Measurements from ENCODE around the gene CCNB1IP1.
"Not testable (repeated sequence)": the region's sequence is repeated elsewhere in the genome, so short reads cannot be mapped to it uniquely, and the experiment has no call there.

The CCNB1IP1 gene, protein sequence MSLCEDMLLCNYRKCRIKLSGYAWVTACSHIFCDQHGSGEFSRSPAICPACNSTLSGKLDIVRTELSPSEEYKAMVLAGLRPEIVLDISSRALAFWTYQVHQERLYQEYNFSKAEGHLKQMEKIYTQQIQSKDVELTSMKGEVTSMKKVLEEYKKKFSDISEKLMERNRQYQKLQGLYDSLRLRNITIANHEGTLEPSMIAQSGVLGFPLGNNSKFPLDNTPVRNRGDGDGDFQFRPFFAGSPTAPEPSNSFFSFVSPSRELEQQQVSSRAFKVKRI

GRCh38 chr14:20332788-20333493 lies at the start of gene CCNB1IP1:
CCNB1IP1 (minus strand) TSS chr14:20333279; CDS start chr14:20316523, 16,756 bp downstream.
- DNase-seq (ENCODE audit: low read depth, low spot score): peak; percentile 83

- DNase-seq (ENCODE audit: low read depth, low spot score): no peak
Observed at GRCh38 chr14:20382526-20382925, 49.4 kb upstream of the CCNB1IP1 start.

GRCh38 chr14:20381341-20381740 lies 48.3 kb upstream of the CCNB1IP1 start:
- no peak for DNase-seq (ENCODE audit: low read depth, low spot score)

GRCh38 chr14:20380681-20381080 lies 47.6 kb upstream of the CCNB1IP1 start:
- DNase-seq (ENCODE audit: low read depth, low spot score): no peak

DNA sequence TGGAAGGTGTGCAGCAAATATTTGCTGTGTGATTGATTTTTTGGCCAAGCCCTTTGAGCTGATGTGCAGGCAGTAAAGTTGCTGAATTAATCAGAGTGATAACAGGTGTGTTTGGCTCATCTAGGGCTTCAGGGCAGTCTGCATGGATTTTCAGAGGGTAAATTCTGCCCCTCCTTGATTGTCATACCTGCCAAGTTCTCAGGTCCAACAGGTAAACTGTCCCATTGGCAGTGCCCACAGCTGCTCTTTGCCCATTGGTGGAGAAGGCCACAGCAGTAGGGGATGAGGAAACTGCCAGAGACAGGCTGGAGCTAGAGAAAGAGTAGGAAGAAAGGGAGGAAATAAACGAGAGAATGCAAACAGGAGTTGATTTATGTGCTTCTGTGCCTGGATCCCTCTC lies 46.7 kb upstream of the CCNB1IP1 start:
- no peak for DNase-seq (ENCODE audit: low read depth, low spot score)

DNA sequence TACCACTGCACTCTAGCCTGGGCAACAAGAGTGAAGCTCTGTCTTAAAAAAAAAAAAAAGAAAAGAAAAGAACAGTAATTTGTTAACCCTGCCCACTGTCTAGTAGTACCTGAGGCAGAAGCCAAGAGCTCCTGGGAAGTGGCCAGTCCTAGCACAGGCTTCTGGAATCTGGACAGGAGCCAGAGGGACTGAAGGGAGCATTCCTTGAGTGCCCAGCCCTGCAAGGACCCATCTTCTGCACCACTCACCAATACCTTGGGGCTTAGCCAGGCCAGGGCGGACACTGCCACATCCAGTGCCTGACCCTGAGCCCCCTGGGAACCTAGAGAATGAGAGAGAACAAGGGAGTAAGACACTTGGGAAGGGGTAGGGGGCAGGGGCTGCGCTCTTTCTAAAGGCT lies 44.1 kb upstream of the CCNB1IP1 start:
- DNase-seq (ENCODE audit: low read depth, low spot score): no peak

- no peak for DNase-seq (ENCODE audit: low read depth, low spot score)
Observed at GRCh38 chr14:20376071-20376588, 43.1 kb upstream of the CCNB1IP1 start.

DNA sequence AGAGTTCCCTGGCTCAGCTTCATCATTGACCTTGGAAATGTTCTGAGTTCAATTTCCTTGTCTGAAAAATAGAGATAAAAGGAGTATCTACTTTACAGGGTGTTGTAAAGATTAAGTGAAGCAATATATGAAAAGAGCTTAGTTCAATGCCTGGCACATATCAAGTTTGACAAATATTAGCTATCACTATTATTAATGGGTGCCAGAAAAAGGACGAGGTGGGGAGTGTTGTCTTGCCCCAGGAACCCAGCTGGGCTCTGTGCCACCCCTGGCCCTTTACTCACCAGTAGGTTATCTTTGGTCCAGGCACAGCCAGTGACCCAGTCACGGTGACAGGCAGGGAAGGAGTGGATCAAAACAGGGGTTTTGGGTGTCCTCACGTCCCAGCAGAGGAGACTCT lies 42.4 kb upstream of the CCNB1IP1 start:
- no peak for DNase-seq (ENCODE audit: low read depth, low spot score)

GRCh38 chr14:20372796-20373195 lies 39.7 kb upstream of the CCNB1IP1 start:
- DNase-seq (ENCODE audit: low read depth, low spot score): no peak

- no peak for DNase-seq (ENCODE audit: low read depth, low spot score)
Observed at GRCh38 chr14:20365928-20366327, 32.8 kb upstream of the CCNB1IP1 start.

GRCh38 chr14:20358474-20358873 lies 25.4 kb upstream of the CCNB1IP1 start:
- DNase-seq (ENCODE audit: low read depth, low spot score): not testable (repeated sequence)

- DNase-seq (ENCODE audit: low read depth, low spot score): no peak
Observed at GRCh38 chr14:20356422-20356821, 23.3 kb upstream of the CCNB1IP1 start.

DNA sequence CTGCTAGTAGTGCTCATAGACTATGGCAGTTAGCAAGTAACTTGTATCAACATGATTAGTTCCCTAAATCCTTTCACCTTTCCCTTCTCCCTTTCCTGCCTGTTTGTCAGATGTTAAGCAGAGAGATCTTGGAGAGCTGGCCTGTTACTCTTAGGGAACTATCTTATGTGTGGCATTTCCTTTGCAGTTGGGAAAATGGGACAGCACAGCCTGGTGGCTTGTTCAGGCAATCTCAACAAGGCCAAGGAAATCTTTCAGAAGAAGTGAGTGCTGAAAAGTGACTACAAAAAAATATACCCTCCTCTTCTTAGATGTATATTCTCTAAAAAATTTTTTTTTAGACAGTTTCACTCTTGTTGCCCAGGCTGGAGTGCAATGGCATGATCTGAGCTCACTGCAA lies 17.8 kb upstream of the CCNB1IP1 start:
- no peak for DNase-seq (ENCODE audit: low read depth, low spot score)

DNA sequence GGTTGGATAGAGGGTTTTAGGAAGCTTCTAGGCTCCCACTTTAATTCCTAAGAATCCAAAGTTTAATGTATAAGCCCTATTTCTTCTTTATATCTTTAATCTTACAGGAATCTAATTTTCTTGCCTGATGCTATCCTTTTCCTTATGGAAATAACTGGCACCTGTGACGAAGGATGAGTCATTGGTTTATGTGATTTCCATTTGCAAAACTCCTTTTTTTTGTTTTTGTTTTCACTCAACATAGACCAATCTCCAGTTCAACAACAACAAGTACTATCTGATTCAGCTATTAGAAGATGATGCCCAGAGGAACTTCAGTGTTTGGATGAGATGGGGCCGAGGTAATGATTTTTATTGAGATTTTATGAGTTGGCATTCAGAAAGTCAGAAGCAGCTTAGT lies 17.2 kb upstream of the CCNB1IP1 start:
- DNase-seq (ENCODE audit: low read depth, low spot score): no peak

GRCh38 chr14:20347747-20348146 lies 14.7 kb upstream of the CCNB1IP1 start:
- no peak for DNase-seq (ENCODE audit: low read depth, low spot score)

DNA sequence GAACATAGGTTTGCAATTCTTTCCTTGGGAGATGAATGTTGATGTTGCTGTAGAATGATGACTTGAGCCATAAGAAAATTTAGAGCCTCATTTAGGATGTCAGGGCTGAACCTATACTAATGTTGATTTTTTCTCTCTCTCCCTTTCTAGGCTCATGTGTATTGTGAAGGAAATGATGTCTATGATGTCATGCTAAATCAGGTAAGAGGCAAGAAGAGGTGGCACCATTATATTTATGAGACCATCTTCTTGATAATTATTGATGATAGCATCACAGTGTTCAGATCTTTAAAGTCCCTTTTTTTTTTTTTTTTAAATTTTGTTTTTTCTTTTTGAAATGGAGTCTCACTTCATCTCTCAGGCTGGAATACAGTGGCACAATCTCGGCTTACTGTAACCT lies 13.6 kb upstream of the CCNB1IP1 start:
- DNase-seq (ENCODE audit: low read depth, low spot score): no peak

DNA sequence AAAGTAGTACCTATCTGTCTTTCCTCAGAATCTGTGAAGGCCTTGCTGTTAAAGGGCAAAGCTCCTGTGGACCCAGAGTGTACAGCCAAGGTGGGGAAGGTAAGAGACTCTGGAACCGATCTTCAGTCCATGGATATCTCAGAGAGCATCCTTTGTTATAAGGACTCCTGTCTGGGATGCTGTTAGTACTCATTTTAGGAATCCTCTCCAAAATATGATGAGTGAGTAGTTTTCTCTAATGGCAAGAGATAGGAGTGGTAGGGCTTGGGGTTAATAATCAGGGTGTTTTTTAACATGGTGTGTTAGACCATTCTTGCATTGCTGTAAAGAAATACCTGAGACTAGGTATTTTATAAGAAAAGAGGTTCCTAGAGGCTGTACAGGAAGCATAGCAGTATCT lies 12.3 kb upstream of the CCNB1IP1 start:
- no peak for DNase-seq (ENCODE audit: low read depth, low spot score)

GRCh38 chr14:20343862-20344220 lies 10.8 kb upstream of the CCNB1IP1 start:
- no peak for DNase-seq (ENCODE audit: low read depth, low spot score)

DNA sequence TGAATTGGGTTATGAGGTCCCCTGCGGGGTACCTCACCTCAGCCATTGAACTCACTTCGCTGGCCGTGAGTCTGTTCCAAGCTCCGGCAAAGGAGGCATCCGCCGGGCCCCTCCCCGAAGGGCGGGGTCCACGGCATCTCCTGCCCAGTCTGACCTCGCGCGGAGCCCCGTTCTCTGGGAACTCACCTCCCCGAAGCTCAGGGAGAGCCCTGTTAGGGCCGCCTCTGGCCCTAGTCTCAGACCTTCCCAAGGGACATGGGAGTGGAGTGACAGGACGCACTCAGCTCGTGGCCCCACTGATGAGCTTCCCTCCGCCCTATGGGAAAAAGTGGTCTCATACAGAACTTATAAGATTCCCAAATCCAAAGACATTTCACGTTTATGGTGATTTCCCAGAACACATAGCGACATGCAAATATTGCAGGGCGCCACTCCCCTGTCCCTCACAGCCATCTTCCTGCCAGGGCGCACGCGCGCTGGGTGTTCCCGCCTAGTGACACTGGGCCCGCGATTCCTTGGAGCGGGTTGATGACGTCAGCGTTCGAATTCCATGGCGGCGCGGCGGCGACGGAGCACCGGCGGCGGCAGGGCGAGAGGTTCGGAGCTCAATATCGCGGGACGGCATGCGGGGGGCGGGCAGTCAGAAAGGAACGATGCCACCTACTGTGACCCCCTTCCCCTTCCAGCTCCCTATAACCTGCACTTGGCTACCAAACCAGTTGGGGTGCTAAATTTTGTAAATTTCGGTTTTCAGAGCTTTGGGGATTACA lies 10.2 kb upstream of the CCNB1IP1 start, which contains the start of gene PARP2:
Gene PARP2 (plus strand): TSS at position 544 of the 770 bp plus-strand sequence. CDS start 7 bp downstream, at position 551.
- DNase-seq (ENCODE audit: low read depth, low spot score): peak; percentile 100

DNA sequence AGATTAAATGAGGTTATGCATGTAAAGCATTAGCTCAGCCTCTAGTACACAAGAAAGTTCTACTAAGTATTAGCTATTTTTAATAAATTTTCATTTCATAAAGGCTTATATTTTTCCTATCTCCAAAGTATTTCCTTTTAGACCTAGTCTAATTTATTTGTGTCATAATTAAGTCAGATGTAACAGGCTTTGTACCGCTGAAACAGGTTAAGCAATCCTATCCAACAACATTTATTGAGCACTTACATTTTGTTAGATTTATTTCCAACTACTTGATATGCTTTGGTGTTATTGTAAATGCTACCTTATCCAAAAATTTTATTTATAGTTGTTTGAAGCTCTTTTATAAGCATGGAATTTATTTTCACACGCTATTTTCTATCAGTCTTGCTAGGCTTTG lies 8.6 kb upstream of the CCNB1IP1 start:
- no peak for DNase-seq (ENCODE audit: low read depth, low spot score)

GRCh38 chr14:20341032-20341431 lies 8.0 kb upstream of the CCNB1IP1 start:
- DNase-seq (ENCODE audit: low read depth, low spot score): not testable (repeated sequence)

DNA sequence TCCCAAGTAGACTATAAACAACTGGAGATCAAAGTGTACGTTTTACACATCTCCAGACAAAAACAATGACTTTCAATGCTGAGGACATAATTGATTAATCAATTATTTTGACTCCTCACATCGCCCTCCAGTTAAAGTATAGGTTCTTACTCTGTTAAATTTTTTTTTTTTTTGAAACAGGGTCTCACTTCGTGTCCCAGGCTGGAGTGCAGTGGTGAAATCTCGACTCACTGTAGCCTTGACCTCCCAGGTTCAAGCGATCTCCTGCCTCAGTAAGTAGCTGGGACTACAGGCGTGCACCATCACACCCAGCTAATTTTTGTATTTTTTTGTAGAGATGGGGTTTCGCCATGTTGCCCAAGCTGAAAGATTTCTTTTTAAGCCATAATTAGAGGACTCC lies 938 bp upstream of the CCNB1IP1 start:
- DNase-seq (ENCODE audit: low read depth, low spot score): no peak
